Caco-2 (cell line): ENCODE results near the gene MIEN1. TPM values are rescaled to one million over a fixed set of nuclear protein-coding genes. Genes with fewer than 3 reads are reported as not detected.
"Not testable (repeated sequence)": the region's sequence is repeated elsewhere in the genome, so short reads cannot be mapped to it uniquely, and the experiment has no call there.

Experiments used
- BruUV-seq: library from RNA; stranded (reverse); fragments of 400-500 nt; replicated peaks from 2 replicates; lab custom pipeline; 2021; lab: Mats Ljungman, UMichigan
- CTCF ChIA-PET: fragments of 300-600 bp; sonication (Branson Sonifier 250); formaldehyde crosslinking; loops from one replicate; lab custom pipeline; 2022; ENCODE audit warnings: antibody characterized with exemption; lab: Charles Lee
- POLR2A ChIA-PET: fragments of 300-600 bp; sonication (Branson Sonifier 250); formaldehyde crosslinking; loops from one replicate; lab custom pipeline; 2022; ENCODE audit warnings: antibody characterized with exemption; lab: Charles Lee
- DNase-seq, 2 experiments: peaks; one replicate each; pipeline versions ENCODE4 v3.0.0 to v3.0.0-alpha.2; 2020 to 2022
- H3K27me3 ChIP-seq: replicated peaks from 2 replicates; pipeline ENCODE4 v1.6.0; 2011; ENCODE audit warnings: low read length; ENCODE audit not compliant: control insufficient read depth, insufficient read depth
- H3K36me3 ChIP-seq: 2 replicates; pipeline ENCODE4 v1.5.1; 2011; ENCODE audit warnings: low read length; ENCODE audit not compliant: control insufficient read depth, insufficient read depth
- H3K4me1 ChIP-seq: fragments of 250-450 bp; sonication (Bioruptor Pico); 2 replicates; pipeline ENCODE4 v1.5.1; 2020; ENCODE audit warnings: mild to moderate bottlenecking
- H3K4me3 ChIP-seq: 2 replicates; pipeline ENCODE4 v1.5.1; 2011; ENCODE audit warnings: low read depth, mild to moderate bottlenecking, control low read depth, low read length
- H3K9me3 ChIP-seq: fragments of 250-450 bp; sonication (Bioruptor Pico); 2 replicates; pipeline ENCODE4 v1.5.1; 2020; ENCODE audit warnings: mild to moderate bottlenecking, moderate library complexity
- H3K27ac Mint-ChIP-seq: one replicate; pipeline ENCODE4 v1.8.0; 2022; ENCODE audit warnings: mixed read lengths; ENCODE audit not compliant: unreplicated experiment
- H3K27me3 Mint-ChIP-seq: one replicate; pipeline ENCODE4 v1.8.0; 2022; ENCODE audit warnings: mixed read lengths; ENCODE audit not compliant: insufficient read depth, unreplicated experiment
- H3K36me3 Mint-ChIP-seq: one replicate; pipeline ENCODE4 v1.8.0; 2022; ENCODE audit warnings: mild to moderate bottlenecking, mixed read lengths; ENCODE audit not compliant: insufficient read depth, unreplicated experiment
- H3K4me1 Mint-ChIP-seq: one replicate; pipeline ENCODE4 v1.8.0; 2022; ENCODE audit warnings: low read depth, mixed read lengths; ENCODE audit not compliant: unreplicated experiment
- H3K4me3 Mint-ChIP-seq: one replicate; pipeline ENCODE4 v1.8.0; 2022; ENCODE audit warnings: mild to moderate bottlenecking, moderate library complexity, mixed read lengths; ENCODE audit not compliant: unreplicated experiment
- H3K9me3 Mint-ChIP-seq: one replicate; pipeline ENCODE4 v1.8.0; 2022; ENCODE audit warnings: mixed read lengths; ENCODE audit not compliant: unreplicated experiment
- CTCF ChIP-seq, 2 experiments: fragments of 200-600 bp in 1 of 2; IDR thresholded peaks; 1 replicate in 1 of 2; 2 replicates in 1 of 2; pipeline versions ENCODE4 v1.5.1 to v1.8.0; 2011 to 2022; ENCODE audit warnings: antibody characterized with exemption in 1 of 2, control low read depth in 1 of 2, inconsistent platforms in 1 of 2, low read depth in 1 of 2, low read length in 1 of 2, mild to moderate bottlenecking in 1 of 2, moderate library complexity in 1 of 2; ENCODE audit not compliant: insufficient read depth in 1 of 2, severe bottlenecking in 1 of 2, unreplicated experiment in 1 of 2
- intact Hi-C: fragments of 100-400 bp; cut with micrococcal nuclease; formaldehyde crosslinking; loops from one replicate; pipeline ENCODE4 v1.10.0; 2022; ENCODE audit not compliant: unreplicated experiment
- total RNA-seq: library from RNA; stranded (reverse); gene quantifications from 2 replicates; pipeline ENCODE4 v1.2.3, GENCODE V29; 2022

The MIEN1 gene
- total RNA-seq, 1 experiment from 2014 or later, result 42.9 TPM

GRCh38 chr17:39767147-39767546 lies 36.8 kb upstream of the MIEN1 start:
- TF ChIP-seq CTCF (IDR thresholded peaks at IDR 0.05; ENCODE audit: insufficient read depth in 1 of 2, low read depth in 1 of 2, low read length in 1 of 2, severe bottlenecking in 1 of 2, unreplicated experiment in 1 of 2), result no peak
- no peaks in the 10 kb centered on the region for H3K4me1 Mint-ChIP-seq
- no peaks in the 10 kb centered on the region for H3K27me3 ChIP-seq
- DNase-seq, result no peak
- no peak overlapping the region for H3K4me3 Mint-ChIP-seq
- ChIA-PET POLR2A (no interaction called here), CTCF (no interaction called here)
- H3K9me3 Mint-ChIP-seq, result no peaks in the 10 kb centered on the region
- no TSS peak for BruUV-seq
- H3K4me3 ChIP-seq, result no peak overlapping the region
- no peak overlapping the region for H3K27ac Mint-ChIP-seq
- no peaks in the 10 kb centered on the region for H3K4me1 ChIP-seq
- no peaks in the 10 kb centered on the region for H3K27me3 Mint-ChIP-seq
- H3K36me3 Mint-ChIP-seq, result no peaks in the 10 kb centered on the region
- no peaks in the 10 kb centered on the region for H3K36me3 ChIP-seq
- no peaks in the 10 kb centered on the region for H3K9me3 ChIP-seq
- intact Hi-C loops, result no loop called here

- CTCF ChIA-PET, result no interaction called here
- TF ChIP-seq CTCF (IDR thresholded peaks at IDR 0.05; ENCODE audit: insufficient read depth in 1 of 2, low read depth in 1 of 2, low read length in 1 of 2, severe bottlenecking in 1 of 2, unreplicated experiment in 1 of 2), result no peak
- DNase-seq, result no peak
- Mint-ChIP-seq H3K4me1 (no peaks in the 10 kb centered on the region), H3K9me3 (no peaks in the 10 kb centered on the region), H3K27ac (no peak overlapping the region), H3K4me3 (no peak overlapping the region), H3K36me3 (no peaks in the 10 kb centered on the region), H3K27me3 (no peaks in the 10 kb centered on the region)
- Histone ChIP-seq H3K4me3 (no peak overlapping the region), H3K9me3 (no peaks in the 10 kb centered on the region), H3K4me1 (no peaks in the 10 kb centered on the region), H3K36me3 (no peaks in the 10 kb centered on the region), H3K27me3 (no peaks in the 10 kb centered on the region)
- no TSS peak for BruUV-seq
- POLR2A ChIA-PET, result no interaction called here
- intact Hi-C loops, result no loop called here
Measured at GRCh38 chr17:39765766-39766165, 35.4 kb upstream of the MIEN1 start.

GRCh38 chr17:39765175-39765574 lies 34.8 kb upstream of the MIEN1 start:
- no peaks in the 10 kb centered on the region for H3K36me3 Mint-ChIP-seq
- no peaks in the 10 kb centered on the region for H3K27me3 Mint-ChIP-seq
- no peak overlapping the region for H3K27ac Mint-ChIP-seq
- H3K9me3 ChIP-seq, result no peaks in the 10 kb centered on the region
- H3K36me3 ChIP-seq, result no peaks in the 10 kb centered on the region
- TF ChIP-seq CTCF (IDR thresholded peaks at IDR 0.05; ENCODE audit: insufficient read depth in 1 of 2, low read depth in 1 of 2, low read length in 1 of 2, severe bottlenecking in 1 of 2, unreplicated experiment in 1 of 2), result no peak
- no peak overlapping the region for H3K4me3 Mint-ChIP-seq
- no peaks in the 10 kb centered on the region for H3K27me3 ChIP-seq
- no peak overlapping the region for H3K4me3 ChIP-seq
- CTCF ChIA-PET, result interaction anchor here (0.8 kb wide), 1 partner anchor 54 kb away, joined by 5 read pairs; no protein-coding TSS in a partner anchor
- H3K4me1 ChIP-seq, result no peaks in the 10 kb centered on the region
- BruUV-seq, result no TSS peak
- H3K4me1 Mint-ChIP-seq, result no peaks in the 10 kb centered on the region
- POLR2A ChIA-PET, result no interaction called here
- intact Hi-C loops, result no loop called here
- no peak for DNase-seq
- H3K9me3 Mint-ChIP-seq, result no peaks in the 10 kb centered on the region

- not testable (repeated sequence) for H3K27me3 Mint-ChIP-seq
Measured at GRCh38 chr17:39764171-39764570, 33.8 kb upstream of the MIEN1 start.

More at GRCh38 chr17:39764171-39764570, 33.8 kb upstream of the MIEN1 start:
- H3K4me1 Mint-ChIP-seq, H3K27ac Mint-ChIP-seq, DNase-seq, H3K4me1 ChIP-seq, intact Hi-C loops, H3K27me3 ChIP-seq, H3K4me3 Mint-ChIP-seq, H3K9me3 ChIP-seq, H3K36me3 Mint-ChIP-seq, H3K36me3 ChIP-seq, H3K9me3 Mint-ChIP-seq, H3K4me3 ChIP-seq, BruUV-seq: not testable (repeated sequence)
- ChIA-PET CTCF (interaction anchor here (0.6 to 1.2 kb wide), 4 partner anchors 53 to 141 kb away, joined by 3 to 8 read pairs (median 4); no protein-coding TSS in a partner anchor), POLR2A (interaction anchor here (0.7 kb wide), 1 partner anchor 138 kb away, joined by 4 read pairs; no protein-coding TSS in a partner anchor)
